Hepatocyte (in vitro differentiated cells): ENCODE measurements around the gene TMEM267. TPM values are rescaled to one million over a fixed set of nuclear protein-coding genes. Genes with fewer than 3 reads are reported as not detected.
A peak's percentile ranks its signal among the peaks of the same experiment; 100 is the strongest.

Experiments
- DNase-seq: peaks from one replicate; pipeline ENCODE4 v3.0.0-alpha.2; 2016; ENCODE audit warnings: low spot score
- H2AFZ ChIP-seq: fragments of 200-600 bp; sonication (generic); 2 replicates; pipeline ENCODE4 v1.6.0; 2016; ENCODE audit warnings: antibody characterized with exemption, mild to moderate bottlenecking
- H3K27ac ChIP-seq: fragments of 200-600 bp; sonication (generic); 2 replicates; pipeline ENCODE4 v1.5.1; 2016; ENCODE audit warnings: mild to moderate bottlenecking
- H3K27me3 ChIP-seq: fragments of 200-600 bp; sonication (generic); 2 replicates; pipeline ENCODE4 v1.6.1; 2016
- H3K36me3 ChIP-seq: fragments of 200-600 bp; sonication (generic); replicated peaks from 2 replicates; pipeline ENCODE4 v1.5.1; 2016; ENCODE audit warnings: low read depth; ENCODE audit not compliant: insufficient read depth
- H3K4me1 ChIP-seq: fragments of 200-600 bp; sonication (generic); 2 replicates; pipeline ENCODE4 v1.5.1; 2016; ENCODE audit warnings: mild to moderate bottlenecking, moderate library complexity; ENCODE audit not compliant: insufficient read depth
- H3K4me2 ChIP-seq: fragments of 200-600 bp; sonication (generic); 2 replicates; pipeline ENCODE4 v1.6.0; 2016
- H3K4me3 ChIP-seq: fragments of 200-600 bp; sonication (generic); 2 replicates; pipeline ENCODE4 v1.5.1; 2016; ENCODE audit warnings: mild to moderate bottlenecking
- H3K79me2 ChIP-seq: fragments of 200-600 bp; sonication (generic); 2 replicates; pipeline ENCODE4 v1.6.0; 2017; ENCODE audit warnings: mild to moderate bottlenecking
- H3K9me2 ChIP-seq: fragments of 200-600 bp; sonication (generic); replicated peaks from 2 replicates; pipeline ENCODE4 v1.6.0; 2017; ENCODE audit warnings: mild to moderate bottlenecking; ENCODE audit not compliant: insufficient read depth
- H3K9me3 ChIP-seq: fragments of 200-600 bp; sonication (generic); 2 replicates; pipeline ENCODE4 v1.5.1; 2016; ENCODE audit warnings: low read depth, mild to moderate bottlenecking
- H4K20me1 ChIP-seq: fragments of 200-600 bp; sonication (generic); 2 replicates; pipeline ENCODE4 v1.6.0; 2016; ENCODE audit warnings: mild to moderate bottlenecking; ENCODE audit not compliant: insufficient read depth, poor library complexity, severe bottlenecking
- CTCF ChIP-seq: fragments of 200-600 bp; sonication (generic); IDR thresholded peaks from 2 replicates; pipeline ENCODE4 v1.5.1; 2016; ENCODE audit warnings: antibody characterized with exemption, mild to moderate bottlenecking; ENCODE audit not compliant: poor library complexity
- EZH2 ChIP-seq: fragments of 200-600 bp; sonication (generic); IDR thresholded peaks from 2 replicates; pipeline ENCODE4 v1.6.1; 2016; ENCODE audit warnings: antibody characterized with exemption, mild to moderate bottlenecking, borderline replicate concordance
- EZH2phosphoT487 ChIP-seq: fragments of 200-600 bp; sonication (generic); IDR thresholded peaks from one replicate; pipeline ENCODE4 v1.6.1; 2018; ENCODE audit warnings: antibody characterized with exemption, mild to moderate bottlenecking, low read depth, moderate library complexity; ENCODE audit not compliant: unreplicated experiment, severe bottlenecking
- WGBS: methylation state at CpG from one replicate; pipeline ENCODE4 v1.1.6; 2016; ENCODE audit warnings: low lambda C conversion rate; ENCODE audit errors: missing lambda C conversion rate; 5-methylcytosine and 5-hydroxymethylcytosine counted together
- polyA plus RNA-seq: library from polyadenylated mRNA; unstranded; fragments of >200 nt; fragmentation: Nextera tagmentation; extraction: Ambion mirVana; gene quantifications from 2 replicates; pipeline ENCODE4 v1.2.1, GENCODE V29; 2016
- total RNA-seq: library from RNA; depleted of rRNA; stranded (reverse); fragments of >200 nt; gene quantifications from 2 replicates; pipeline ENCODE4 v1.2.3, GENCODE V29; 2014

Gene TMEM267
- total and polyA plus RNA-seq, 2 experiments from 2014 or later = 9.7 to 19.4 TPM

GRCh38 chr5:43497311-43498104 lies 13.8 kb upstream of the TMEM267 start:
- Histone ChIP-seq H3K4me1 (no peaks in the 10 kb centered on the region), H3K27me3 (no peaks in the 10 kb centered on the region), H4K20me1 (no peaks in the 10 kb centered on the region), H3K36me3 (no peaks in the 10 kb centered on the region), H2AFZ (no peak overlapping the region), H3K9me3 (no peaks in the 10 kb centered on the region), H3K79me2 (no peaks in the 10 kb centered on the region), H3K27ac (no peak overlapping the region), H3K4me3 (no peak overlapping the region), H3K9me2 (no peaks in the 10 kb centered on the region), H3K4me2 (no peak overlapping the region)
- no peak for TF ChIP-seq EZH2phosphoT487
- TF ChIP-seq EZH2 = no peak
- TF ChIP-seq CTCF = no peak
- 90% methylated on average over 5 of the region's 5 CpGs for whole genome bisulfite sequencing
- no peak for DNase-seq

- H3K4me1 ChIP-seq = no peaks in the 10 kb centered on the region
- H4K20me1 ChIP-seq = no peaks in the 10 kb centered on the region
- no peak overlapping the region for H3K4me2 ChIP-seq
- no peaks in the 10 kb centered on the region for H3K27me3 ChIP-seq
- H3K9me2 ChIP-seq = no peaks in the 10 kb centered on the region
- H3K9me3 ChIP-seq = no peaks in the 10 kb centered on the region
- no peak overlapping the region for H3K27ac ChIP-seq
- no peak overlapping the region for H3K4me3 ChIP-seq
- no peak for TF ChIP-seq CTCF
- no peak for TF ChIP-seq EZH2
- no peak for TF ChIP-seq EZH2phosphoT487
- H3K36me3 ChIP-seq = no peaks in the 10 kb centered on the region
- WGBS = 95% methylated on average over 1 of the region's 1 CpG
- H2AFZ ChIP-seq = no peak overlapping the region
- H3K79me2 ChIP-seq = no peaks in the 10 kb centered on the region
- DNase-seq = no peak
Measured at GRCh38 chr5:43491326-43491725, 7.7 kb upstream of the TMEM267 start.

GRCh38 chr5:43486353-43486752 lies 2.7 kb upstream of the TMEM267 start:
- no peak overlapping the region for H3K27ac ChIP-seq
- H2AFZ ChIP-seq = no peak overlapping the region
- no peak for TF ChIP-seq EZH2phosphoT487
- H3K36me3 ChIP-seq = no peaks in the 10 kb centered on the region
- WGBS = 90% methylated on average over 3 of the region's 3 CpGs
- no peaks in the 10 kb centered on the region for H3K9me3 ChIP-seq
- DNase-seq = no peak
- H4K20me1 ChIP-seq = no peaks in the 10 kb centered on the region
- H3K4me2 ChIP-seq = no peak overlapping the region
- no peak overlapping the region for H3K4me3 ChIP-seq
- H3K4me1 ChIP-seq = peaks cover 11% of the 10 kb centered on the region
- peaks cover 11% of the 10 kb centered on the region for H3K79me2 ChIP-seq
- H3K9me2 ChIP-seq = no peaks in the 10 kb centered on the region
- no peaks in the 10 kb centered on the region for H3K27me3 ChIP-seq

GRCh38 chr5:43485406-43485805 lies 1.7 kb upstream of the TMEM267 start:
- peak; percentile 5 for DNase-seq
- Histone ChIP-seq H3K4me2 (no peak overlapping the region), H4K20me1 (no peaks in the 10 kb centered on the region), H2AFZ (no peak overlapping the region), H3K27me3 (no peaks in the 10 kb centered on the region), H3K36me3 (no peaks in the 10 kb centered on the region), H3K4me3 (no peak overlapping the region), H3K79me2 (peaks cover 11% of the 10 kb centered on the region), H3K27ac (peak overlapping the region; percentile 98), H3K9me3 (no peaks in the 10 kb centered on the region), H3K9me2 (no peaks in the 10 kb centered on the region), H3K4me1 (peaks cover 11% of the 10 kb centered on the region)
- WGBS = 97% methylated on average over 2 of the region's 2 CpGs
- TF ChIP-seq EZH2 = no peak
- no peak for TF ChIP-seq EZH2phosphoT487
- no peak for TF ChIP-seq CTCF
